SK-N-SH treated with all-trans-retinoic acid at 6 μM for 48 hours (cell line): ENCODE results near the gene AMBP.

Experiments used
- BACH2 ChIP-seq: fragments of 250-450 bp; sonication (Bioruptor Pico); IDR thresholded peaks from 2 replicates; pipeline ENCODE4 v1.9.0; 2021; ENCODE audit warnings: mild to moderate bottlenecking, borderline replicate concordance
- CREB5 ChIP-seq: fragments of 250-450 bp; sonication (Bioruptor Pico); IDR thresholded peaks from 2 replicates; pipeline ENCODE4 v1.5.1; 2020; ENCODE audit warnings: low read depth, mild to moderate bottlenecking, moderate library complexity
- CSDC2 ChIP-seq: fragments of 250-450 bp; sonication (Bioruptor Pico); IDR thresholded peaks from 2 replicates; pipeline ENCODE4 v1.5.0; 2020; ENCODE audit warnings: mild to moderate bottlenecking, moderate library complexity
- PATZ1 ChIP-seq: fragments of 250-450 bp; sonication (Bioruptor Pico); IDR thresholded peaks from 2 replicates; pipeline ENCODE4 v1.8.0; 2020; ENCODE audit warnings: mild to moderate bottlenecking, moderate library complexity, borderline replicate concordance

- no peak for TF ChIP-seq CREB5
- no peak for TF ChIP-seq BACH2 (CRISPR knock-in tag)
- TF ChIP-seq CSDC2 (CRISPR knock-in tag) = no peak
- TF ChIP-seq PATZ1 = no peak
Measured at GRCh38 chr9:114121227-114122135, 43.4 kb upstream of the AMBP start.
